ENCODE data around the gene RBMX. TPM values are rescaled to one million over a fixed set of nuclear protein-coding genes. Genes with fewer than 3 reads are reported as not detected.

RBMX gene
- total and polyA plus RNA-seq, 2 of the 13 experiments (the other 11 are each of a cell fraction or from before 2014, with no cell fraction given): 114 to 254 TPM

DNA sequence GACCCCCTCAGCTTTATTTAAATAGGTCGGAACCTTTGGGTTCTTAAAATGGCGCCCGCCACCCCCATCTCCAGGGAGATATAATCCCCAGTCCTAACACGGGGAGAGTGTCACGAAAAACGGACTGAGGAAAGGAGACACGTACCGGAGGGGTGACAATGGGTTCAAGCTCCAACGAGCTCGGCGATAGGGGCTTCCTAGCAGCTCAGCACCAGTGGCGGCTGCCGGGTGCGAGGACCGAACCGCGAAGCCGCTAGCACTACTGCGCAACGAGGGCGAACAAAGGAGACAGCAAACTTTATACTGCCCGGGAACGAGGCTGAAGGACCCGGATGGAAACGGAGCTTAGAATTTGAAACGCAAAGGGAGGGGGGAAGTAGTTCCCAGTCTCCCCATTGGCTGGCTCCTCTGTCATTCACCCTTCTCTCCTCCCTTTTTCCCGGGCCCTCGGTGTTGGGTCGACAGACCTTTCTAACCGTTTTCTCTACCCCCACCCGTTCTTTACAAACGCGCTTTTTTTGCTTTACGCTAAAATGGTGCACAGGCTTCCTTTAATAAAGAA is at the start of gene RBMX (continued):
- TF ChIP-seq, protein P1, sequence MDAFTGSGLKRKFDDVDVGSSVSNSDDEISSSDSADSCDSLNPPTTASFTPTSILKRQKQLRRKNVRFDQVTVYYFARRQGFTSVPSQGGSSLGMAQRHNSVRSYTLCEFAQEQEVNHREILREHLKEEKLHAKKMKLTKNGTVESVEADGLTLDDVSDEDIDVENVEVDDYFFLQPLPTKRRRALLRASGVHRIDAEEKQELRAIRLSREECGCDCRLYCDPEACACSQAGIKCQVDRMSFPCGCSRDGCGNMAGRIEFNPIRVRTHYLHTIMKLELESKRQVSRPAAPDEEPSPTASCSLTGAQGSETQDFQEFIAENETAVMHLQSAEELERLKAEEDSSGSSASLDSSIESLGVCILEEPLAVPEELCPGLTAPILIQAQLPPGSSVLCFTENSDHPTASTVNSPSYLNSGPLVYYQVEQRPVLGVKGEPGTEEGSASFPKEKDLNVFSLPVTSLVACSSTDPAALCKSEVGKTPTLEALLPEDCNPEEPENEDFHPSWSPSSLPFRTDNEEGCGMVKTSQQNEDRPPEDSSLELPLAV (CRISPR knock-in tag; conservative IDR thresholded peaks at IDR 0.05; ENCODE audit: low read depth): no peak
- TF ChIP-seq MIXL1 (CRISPR knock-in tag; IDR thresholded peaks at IDR 0.05) (no peak), ZMYM2 (CRISPR knock-in tag; IDR thresholded peaks at IDR 0.05) (no peak), HOXA5 (CRISPR knock-in tag; IDR thresholded peaks at IDR 0.05) (no peak; the same call in 1 of the 2 replicates), ZNF605 (CRISPR knock-in tag; IDR thresholded peaks at IDR 0.05) (peak; percentile 63; the same call in 1 of the 2 replicates), ZKSCAN1 (IDR thresholded peaks at IDR 0.05; ENCODE audit: low read length) (no peak), DNMT1 (CRISPR knock-in tag; IDR thresholded peaks at IDR 0.05) (no peak), JUNB (CRISPR knock-in tag; IDR thresholded peaks at IDR 0.05; ENCODE audit: borderline replicate concordance) (no peak), TAF1 (CRISPR knock-in tag; IDR thresholded peaks at IDR 0.05) (peak; percentile 84), ZNF207 (IDR thresholded peaks at IDR 0.05; ENCODE audit: borderline replicate concordance) (no peak), MAF1 (CRISPR knock-in tag; IDR thresholded peaks at IDR 0.05; ENCODE audit: borderline replicate concordance) (no peak), MIER2 (CRISPR knock-in tag; IDR thresholded peaks at IDR 0.05) (no peak), ZNF772 (CRISPR knock-in tag; IDR thresholded peaks at IDR 0.05) (no peak), KLF13 (CRISPR knock-in tag; IDR thresholded peaks at IDR 0.05) (no peak), NBN (conservative IDR thresholded peaks at IDR 0.05) (no peak), ZBTB8A (CRISPR knock-in tag; IDR thresholded peaks at IDR 0.05; ENCODE audit: borderline replicate concordance, low read depth) (no peak), SPEN (CRISPR knock-in tag; IDR thresholded peaks at IDR 0.05; ENCODE audit: low read depth) (peak; percentile 71), NCOA2 (CRISPR knock-in tag; IDR thresholded peaks at IDR 0.05) (0 out of 2 replicates have a peak, but pooled peaks have one; percentile 19), ZNF496 (CRISPR knock-in tag; IDR thresholded peaks at IDR 0.05; ENCODE audit: insufficient replicate concordance) (no peak), SNAPC2 (CRISPR knock-in tag; IDR thresholded peaks at IDR 0.05) (no peak), CEBPB (IDR thresholded peaks at IDR 0.05; ENCODE audit: borderline replicate concordance, low read depth, low read length) (peak; percentile 42; the same call in 1 of the 2 replicates)
- TF ChIP-seq, protein P2, sequence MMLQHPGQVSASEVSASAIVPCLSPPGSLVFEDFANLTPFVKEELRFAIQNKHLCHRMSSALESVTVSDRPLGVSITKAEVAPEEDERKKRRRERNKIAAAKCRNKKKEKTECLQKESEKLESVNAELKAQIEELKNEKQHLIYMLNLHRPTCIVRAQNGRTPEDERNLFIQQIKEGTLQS (CRISPR knock-in tag; IDR thresholded peaks at IDR 0.05): no peak
- TF ChIP-seq, protein P3, sequence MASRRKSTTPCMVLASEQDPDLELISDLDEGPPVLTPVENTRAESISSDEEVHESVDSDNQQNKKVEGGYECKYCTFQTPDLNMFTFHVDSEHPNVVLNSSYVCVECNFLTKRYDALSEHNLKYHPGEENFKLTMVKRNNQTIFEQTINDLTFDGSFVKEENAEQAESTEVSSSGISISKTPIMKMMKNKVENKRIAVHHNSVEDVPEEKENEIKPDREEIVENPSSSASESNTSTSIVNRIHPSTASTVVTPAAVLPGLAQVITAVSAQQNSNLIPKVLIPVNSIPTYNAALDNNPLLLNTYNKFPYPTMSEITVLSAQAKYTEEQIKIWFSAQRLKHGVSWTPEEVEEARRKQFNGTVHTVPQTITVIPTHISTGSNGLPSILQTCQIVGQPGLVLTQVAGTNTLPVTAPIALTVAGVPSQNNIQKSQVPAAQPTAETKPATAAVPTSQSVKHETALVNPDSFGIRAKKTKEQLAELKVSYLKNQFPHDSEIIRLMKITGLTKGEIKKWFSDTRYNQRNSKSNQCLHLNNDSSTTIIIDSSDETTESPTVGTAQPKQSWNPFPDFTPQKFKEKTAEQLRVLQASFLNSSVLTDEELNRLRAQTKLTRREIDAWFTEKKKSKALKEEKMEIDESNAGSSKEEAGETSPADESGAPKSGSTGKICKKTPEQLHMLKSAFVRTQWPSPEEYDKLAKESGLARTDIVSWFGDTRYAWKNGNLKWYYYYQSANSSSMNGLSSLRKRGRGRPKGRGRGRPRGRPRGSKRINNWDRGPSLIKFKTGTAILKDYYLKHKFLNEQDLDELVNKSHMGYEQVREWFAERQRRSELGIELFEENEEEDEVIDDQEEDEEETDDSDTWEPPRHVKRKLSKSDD (CRISPR knock-in tag; IDR thresholded peaks at IDR 0.05; ENCODE audit: low read depth): no peak
- TF ChIP-seq, protein P4, sequence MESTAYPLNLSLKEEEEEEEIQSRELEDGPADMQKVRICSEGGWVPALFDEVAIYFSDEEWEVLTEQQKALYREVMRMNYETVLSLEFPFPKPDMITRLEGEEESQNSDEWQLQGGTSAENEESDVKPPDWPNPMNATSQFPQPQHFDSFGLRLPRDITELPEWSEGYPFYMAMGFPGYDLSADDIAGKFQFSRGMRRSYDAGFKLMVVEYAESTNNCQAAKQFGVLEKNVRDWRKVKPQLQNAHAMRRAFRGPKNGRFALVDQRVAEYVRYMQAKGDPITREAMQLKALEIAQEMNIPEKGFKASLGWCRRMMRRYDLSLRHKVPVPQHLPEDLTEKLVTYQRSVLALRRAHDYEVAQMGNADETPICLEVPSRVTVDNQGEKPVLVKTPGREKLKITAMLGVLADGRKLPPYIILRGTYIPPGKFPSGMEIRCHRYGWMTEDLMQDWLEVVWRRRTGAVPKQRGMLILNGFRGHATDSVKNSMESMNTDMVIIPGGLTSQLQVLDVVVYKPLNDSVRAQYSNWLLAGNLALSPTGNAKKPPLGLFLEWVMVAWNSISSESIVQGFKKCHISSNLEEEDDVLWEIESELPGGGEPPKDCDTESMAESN (CRISPR knock-in tag; conservative IDR thresholded peaks at IDR 0.05): no peak
- TF ChIP-seq, protein P5, sequence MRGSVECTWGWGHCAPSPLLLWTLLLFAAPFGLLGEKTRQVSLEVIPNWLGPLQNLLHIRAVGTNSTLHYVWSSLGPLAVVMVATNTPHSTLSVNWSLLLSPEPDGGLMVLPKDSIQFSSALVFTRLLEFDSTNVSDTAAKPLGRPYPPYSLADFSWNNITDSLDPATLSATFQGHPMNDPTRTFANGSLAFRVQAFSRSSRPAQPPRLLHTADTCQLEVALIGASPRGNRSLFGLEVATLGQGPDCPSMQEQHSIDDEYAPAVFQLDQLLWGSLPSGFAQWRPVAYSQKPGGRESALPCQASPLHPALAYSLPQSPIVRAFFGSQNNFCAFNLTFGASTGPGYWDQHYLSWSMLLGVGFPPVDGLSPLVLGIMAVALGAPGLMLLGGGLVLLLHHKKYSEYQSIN (CRISPR knock-in tag; IDR thresholded peaks at IDR 0.05; ENCODE audit: borderline replicate concordance): no peak

All from HepG2 (cell line).